ENCODE data around the gene DNAJC9.

DNA sequence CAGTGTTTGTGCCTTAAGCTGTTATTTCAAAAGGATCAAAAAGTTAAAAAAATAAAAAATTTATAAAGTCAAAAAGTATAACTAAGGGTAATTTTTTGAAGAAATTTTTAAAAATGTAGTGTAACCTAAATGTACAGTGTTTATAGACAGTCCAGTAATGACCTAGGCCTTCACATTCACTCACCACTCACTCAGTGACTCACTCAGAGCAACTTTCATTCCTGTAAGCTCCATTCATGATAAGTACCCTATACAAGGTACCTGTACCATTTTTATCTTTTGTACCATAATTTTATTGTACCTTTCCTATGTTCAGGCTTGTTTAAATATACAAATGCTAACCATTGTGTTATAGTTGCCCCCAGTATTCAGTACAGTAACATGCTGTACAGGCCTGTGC, 21.5 kb downstream of the DNAJC9 start:
- TF ChIP-seq, protein P1, sequence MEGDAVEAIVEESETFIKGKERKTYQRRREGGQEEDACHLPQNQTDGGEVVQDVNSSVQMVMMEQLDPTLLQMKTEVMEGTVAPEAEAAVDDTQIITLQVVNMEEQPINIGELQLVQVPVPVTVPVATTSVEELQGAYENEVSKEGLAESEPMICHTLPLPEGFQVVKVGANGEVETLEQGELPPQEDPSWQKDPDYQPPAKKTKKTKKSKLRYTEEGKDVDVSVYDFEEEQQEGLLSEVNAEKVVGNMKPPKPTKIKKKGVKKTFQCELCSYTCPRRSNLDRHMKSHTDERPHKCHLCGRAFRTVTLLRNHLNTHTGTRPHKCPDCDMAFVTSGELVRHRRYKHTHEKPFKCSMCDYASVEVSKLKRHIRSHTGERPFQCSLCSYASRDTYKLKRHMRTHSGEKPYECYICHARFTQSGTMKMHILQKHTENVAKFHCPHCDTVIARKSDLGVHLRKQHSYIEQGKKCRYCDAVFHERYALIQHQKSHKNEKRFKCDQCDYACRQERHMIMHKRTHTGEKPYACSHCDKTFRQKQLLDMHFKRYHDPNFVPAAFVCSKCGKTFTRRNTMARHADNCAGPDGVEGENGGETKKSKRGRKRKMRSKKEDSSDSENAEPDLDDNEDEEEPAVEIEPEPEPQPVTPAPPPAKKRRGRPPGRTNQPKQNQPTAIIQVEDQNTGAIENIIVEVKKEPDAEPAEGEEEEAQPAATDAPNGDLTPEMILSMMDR (IDR thresholded peaks at IDR 0.05 in 4 of 5, conservative IDR thresholded peaks at IDR 0.05 in 1 of 5), result no peak
- TF ChIP-seq POLR2A (IDR thresholded peaks at IDR 0.05), result no peak

Measured in gastrocnemius medialis (tissue), 4 donors.